AG09319 (cell line): Measurements from ENCODE around the gene CDC42BPB.

ENCODE experiments used
- DNase-seq: peaks from one replicate; pipeline ENCODE4 v3.0.0-alpha.2; 2010; ENCODE audit warnings: low read depth; ENCODE audit errors: extremely low read depth
- CTCF ChIP-seq: IDR thresholded peaks from 2 replicates; pipeline ENCODE4 v1.5.1; 2011; ENCODE audit warnings: low read depth, mild to moderate bottlenecking, inconsistent platforms, low read length, moderate library complexity

The CDC42BPB gene

DNA sequence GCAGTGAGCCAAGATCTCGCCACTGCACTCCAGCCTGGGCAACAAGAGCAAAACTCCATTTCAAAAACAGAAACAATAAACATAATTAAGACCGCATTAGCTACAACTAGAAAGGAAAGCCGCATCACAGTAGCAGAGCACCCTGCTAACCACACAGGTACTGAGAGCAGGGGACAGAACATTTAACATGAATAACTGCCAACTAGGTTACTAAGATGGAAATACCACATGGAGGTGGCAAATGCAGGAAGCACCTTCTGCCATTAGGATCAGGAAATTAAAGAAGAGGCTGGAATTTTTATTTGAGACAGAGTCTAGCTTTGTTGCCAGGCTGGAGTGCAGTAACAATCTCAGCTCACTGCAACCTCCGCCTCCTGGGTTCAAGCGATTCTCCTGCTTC lies 41.9 kb downstream of the CDC42BPB start:
- no peak for DNase-seq
- TF ChIP-seq CTCF, result no peak

GRCh38 chr14:103014466-103015228 lies 42.7 kb downstream of the CDC42BPB start:
- no peak for DNase-seq
- no peak for TF ChIP-seq CTCF

DNA sequence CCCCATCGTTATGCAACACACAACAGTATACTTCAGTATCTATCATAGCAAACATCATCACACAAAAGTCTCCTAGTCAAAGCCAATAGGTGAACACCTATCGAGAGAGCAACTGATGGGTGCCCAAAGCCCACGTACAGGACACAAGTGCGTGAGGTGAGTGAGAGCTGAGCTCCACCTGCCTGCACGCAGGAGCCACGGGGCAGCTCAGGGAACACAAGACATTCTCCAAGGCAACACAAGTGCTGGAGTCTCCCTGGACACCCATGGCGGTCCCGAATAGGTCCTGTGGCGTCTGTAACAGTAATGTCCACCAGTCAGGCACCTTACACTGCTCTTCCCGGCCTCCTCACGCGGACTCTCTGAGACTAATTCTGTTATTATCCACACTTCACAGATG lies 44.3 kb downstream of the CDC42BPB start:
- no peak for DNase-seq
- no peak for TF ChIP-seq CTCF

- no peak for DNase-seq
- no peak for TF ChIP-seq CTCF
Measured at GRCh38 chr14:103009559-103009958, 47.8 kb downstream of the CDC42BPB start.

DNA sequence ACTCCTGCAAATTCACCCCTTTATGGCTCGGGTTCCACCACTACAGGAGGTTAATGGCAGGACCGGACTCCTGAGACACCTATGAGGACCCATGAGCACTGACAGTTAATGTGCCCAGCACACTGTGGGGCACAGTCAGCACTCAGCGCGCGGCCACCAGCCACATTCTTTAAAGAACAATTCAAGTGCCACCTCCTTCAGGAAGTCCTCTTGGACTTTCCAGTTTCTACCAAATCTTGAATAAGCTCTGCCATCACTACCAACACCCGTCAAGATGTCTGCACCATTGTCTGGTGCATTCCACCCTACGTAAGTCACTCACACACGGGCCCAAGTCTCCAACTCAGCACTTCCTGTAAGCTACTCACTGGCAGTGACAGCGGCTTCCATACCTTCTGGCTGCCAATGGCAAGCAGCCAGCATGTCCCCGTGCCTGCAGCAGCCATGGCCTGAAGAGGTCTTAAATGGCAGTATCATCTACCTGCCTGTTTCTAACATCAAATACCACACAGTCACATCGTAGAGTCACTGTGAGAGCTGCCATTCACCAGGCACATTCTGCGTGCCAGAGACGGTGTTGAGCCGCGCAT lies 48.5 kb downstream of the CDC42BPB start:
- no peak for DNase-seq
- TF ChIP-seq CTCF, result no peak

GRCh38 chr14:103008126-103008525 lies 49.2 kb downstream of the CDC42BPB start:
- DNase-seq, result no peak
- TF ChIP-seq CTCF, result no peak

DNA sequence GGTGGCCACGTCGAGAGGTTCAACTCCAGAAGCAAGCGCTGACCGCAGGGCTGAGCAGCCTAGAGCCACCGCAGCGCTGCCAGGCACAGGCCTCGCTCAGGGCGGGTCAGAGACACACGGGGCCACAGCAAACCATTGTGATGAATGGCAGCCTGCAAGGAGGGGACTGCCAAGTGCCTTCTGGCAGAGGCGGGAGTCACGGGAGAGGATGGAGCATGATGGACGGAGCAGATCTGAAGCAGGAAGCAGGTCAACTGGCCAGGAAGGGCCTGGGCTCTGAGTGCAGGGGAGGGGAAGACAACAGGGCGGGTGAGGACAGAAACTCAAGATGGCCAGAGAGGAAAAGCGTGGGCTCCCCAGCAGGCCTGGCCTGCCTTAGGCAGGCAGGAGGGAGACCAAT lies 49.8 kb downstream of the CDC42BPB start:
- no peak for TF ChIP-seq CTCF
- DNase-seq, result no peak
